Urinary bladder (tissue), 4 donors: ENCODE data around the gene SLAMF1. TPM values are rescaled to one million over a fixed set of nuclear protein-coding genes. Genes with fewer than 3 reads are reported as not detected.

Source experiments
- DNase-seq: peaks from one replicate; pipeline ENCODE4 v3.0.0-alpha.2; 2015; ENCODE audit errors: extremely low spot score
- H3K27ac ChIP-seq: one replicate; pipeline ENCODE4 v1.5.1; 2013; ENCODE audit warnings: low read depth, mild to moderate bottlenecking, moderate library complexity
- H3K36me3 ChIP-seq: one replicate; pipeline ENCODE4 v1.6.1; 2013; ENCODE audit warnings: mild to moderate bottlenecking, moderate library complexity; ENCODE audit not compliant: insufficient read depth
- H3K4me1 ChIP-seq: one replicate; pipeline ENCODE4 v1.6.1; 2013; ENCODE audit warnings: mild to moderate bottlenecking, moderate library complexity; ENCODE audit not compliant: insufficient read depth
- H3K4me3 ChIP-seq: one replicate; pipeline ENCODE4 v1.5.1; 2013; ENCODE audit warnings: low read depth, low read length
- WGBS: extraction: QIAGEN DNeasy Blood & Tissue Kit; methylation state at CpG from one replicate; pipeline ENCODE4 v1.1.7; 2013; 5-methylcytosine and 5-hydroxymethylcytosine counted together
- polyA plus RNA-seq: library from polyadenylated mRNA; stranded (reverse); fragments of 200-250 nt; gene quantifications from one replicate; pipeline ENCODE4 v1.2.3, GENCODE V29; 2013
- total RNA-seq: library from RNA; depleted of rRNA; stranded (reverse); fragments of >200 nt; gene quantifications from one replicate; pipeline ENCODE4 v1.2.3, GENCODE V29; 2014
- donor health status: healthy with polysubstance abuse.
- donor health status: healthy.

Gene SLAMF1
- total and polyA plus RNA-seq, 2 donors, result 0.21 to 0.47 TPM

- Histone ChIP-seq H3K4me1 (peaks cover 2% of the 10 kb centered on the region), H3K27ac (no peak overlapping the region), H3K36me3 (no peaks in the 10 kb centered on the region), H3K4me3 (no peak overlapping the region)
- DNase-seq, result no peak
- 88% methylated on average over 5 of the region's 5 CpGs for WGBS
Observed at GRCh38 chr1:160620942-160621632, 25.8 kb downstream of the SLAMF1 start.

- 88% methylated on average over 4 of the region's 4 CpGs for WGBS
Observed at GRCh38 chr1:160619742-160620277, 27.0 kb downstream of the SLAMF1 start.

GRCh38 chr1:160618763-160619274, 28.0 kb downstream of the SLAMF1 start:
- Histone ChIP-seq H3K4me1 (peaks cover under 1% of the 10 kb centered on the region), H3K27ac (no peak overlapping the region), H3K36me3 (no peaks in the 10 kb centered on the region), H3K4me3 (no peak overlapping the region)
- 91% methylated on average over 3 of the region's 3 CpGs for WGBS
- DNase-seq, result no peak

More at GRCh38 chr1:160619742-160620277, 27.0 kb downstream of the SLAMF1 start:
- peaks cover 2% of the 10 kb centered on the region for H3K4me1 ChIP-seq
- no peak overlapping the region for H3K4me3 ChIP-seq
- DNase-seq, result no peak
- H3K27ac ChIP-seq, result no peak overlapping the region
- H3K36me3 ChIP-seq, result no peaks in the 10 kb centered on the region

GRCh38 chr1:160618327-160618726, 28.5 kb downstream of the SLAMF1 start:
- no peaks in the 10 kb centered on the region for H3K36me3 ChIP-seq
- DNase-seq, result no peak
- no peak overlapping the region for H3K4me3 ChIP-seq
- WGBS, result 78% methylated on average over 1 of the region's 1 CpG
- H3K4me1 ChIP-seq, result no peaks in the 10 kb centered on the region
- no peak overlapping the region for H3K27ac ChIP-seq

GRCh38 chr1:160615660-160616059, 31.2 kb downstream of the SLAMF1 start:
- H3K36me3 ChIP-seq, result no peaks in the 10 kb centered on the region
- no peaks in the 10 kb centered on the region for H3K4me1 ChIP-seq
- 72% methylated on average over 2 of the region's 2 CpGs for WGBS
- H3K27ac ChIP-seq, result no peak overlapping the region
- DNase-seq, result no peak
- H3K4me3 ChIP-seq, result no peak overlapping the region

- H3K36me3 ChIP-seq, result no peaks in the 10 kb centered on the region
- WGBS, result 79% methylated on average over 5 of the region's 5 CpGs
- no peaks in the 10 kb centered on the region for H3K4me1 ChIP-seq
- no peak for DNase-seq
- no peak overlapping the region for H3K27ac ChIP-seq
- no peak overlapping the region for H3K4me3 ChIP-seq
Observed at GRCh38 chr1:160614410-160614809, 32.4 kb downstream of the SLAMF1 start.

- no peak for DNase-seq
- H3K4me3 ChIP-seq, result no peak overlapping the region
- WGBS, result 91% methylated on average over 6 of the region's 6 CpGs
- H3K36me3 ChIP-seq, result no peaks in the 10 kb centered on the region
- no peaks in the 10 kb centered on the region for H3K4me1 ChIP-seq
- no peak overlapping the region for H3K27ac ChIP-seq
Observed at GRCh38 chr1:160612613-160613218, 34.1 kb downstream of the SLAMF1 start.

- no peaks in the 10 kb centered on the region for H3K4me1 ChIP-seq
- no peaks in the 10 kb centered on the region for H3K36me3 ChIP-seq
- H3K4me3 ChIP-seq, result no peak overlapping the region
- 13% methylated on average over 1 of the region's 1 CpG for WGBS
- H3K27ac ChIP-seq, result no peak overlapping the region
- DNase-seq, result no peak
Observed at GRCh38 chr1:160610569-160611242, 36.1 kb downstream of the SLAMF1 start.

GRCh38 chr1:160608941-160609340, 37.9 kb downstream of the SLAMF1 start:
- no peaks in the 10 kb centered on the region for H3K36me3 ChIP-seq
- no peak overlapping the region for H3K4me3 ChIP-seq
- H3K4me1 ChIP-seq, result no peaks in the 10 kb centered on the region
- H3K27ac ChIP-seq, result no peak overlapping the region
- no peak for DNase-seq

- Histone ChIP-seq H3K36me3 (no peaks in the 10 kb centered on the region), H3K4me1 (no peaks in the 10 kb centered on the region), H3K27ac (no peak overlapping the region), H3K4me3 (no peak overlapping the region)
- DNase-seq, result no peak
- 49% methylated on average over 2 of the region's 2 CpGs for WGBS
Observed at GRCh38 chr1:160608514-160608913, 38.3 kb downstream of the SLAMF1 start.

GRCh38 chr1:160608057-160608456, 38.8 kb downstream of the SLAMF1 start:
- no peaks in the 10 kb centered on the region for H3K36me3 ChIP-seq
- no peak for DNase-seq
- H3K27ac ChIP-seq, result no peak overlapping the region
- H3K4me1 ChIP-seq, result no peaks in the 10 kb centered on the region
- H3K4me3 ChIP-seq, result no peak overlapping the region
- WGBS, result 77% methylated on average over 6 of the region's 6 CpGs

- H3K36me3 ChIP-seq, result no peaks in the 10 kb centered on the region
- H3K27ac ChIP-seq, result no peak overlapping the region
- H3K4me1 ChIP-seq, result no peaks in the 10 kb centered on the region
- DNase-seq, result no peak
- no peak overlapping the region for H3K4me3 ChIP-seq
- WGBS, result 80% methylated on average over 1 of the region's 1 CpG
Observed at GRCh38 chr1:160607672-160608032, 39.2 kb downstream of the SLAMF1 start.

GRCh38 chr1:160607011-160607671, 39.7 kb downstream of the SLAMF1 start:
- H3K4me1 ChIP-seq, result no peaks in the 10 kb centered on the region
- H3K4me3 ChIP-seq, result no peak overlapping the region
- DNase-seq, result peak; percentile 42
- WGBS, result 39% methylated on average over 3 of the region's 3 CpGs
- no peaks in the 10 kb centered on the region for H3K36me3 ChIP-seq
- H3K27ac ChIP-seq, result no peak overlapping the region
